ENCODE measurements around the gene RNF144B.

The RNF144B gene

GRCh38 chr6:18489335-18489734, 102.2 kb downstream of the RNF144B start:
- FAIRE-seq = no peak

- no peak for FAIRE-seq
Measured at GRCh38 chr6:18491308-18492045, 104.3 kb downstream of the RNF144B start.

- FAIRE-seq = no peak
Measured at GRCh38 chr6:18492972-18493371, 105.8 kb downstream of the RNF144B start.

- FAIRE-seq = no peak
Measured at GRCh38 chr6:18493382-18493891, 106.3 kb downstream of the RNF144B start.

GRCh38 chr6:18493925-18494324, 106.8 kb downstream of the RNF144B start:
- FAIRE-seq = no peak

- FAIRE-seq = no peak
Measured at GRCh38 chr6:18495236-18495635, 108.1 kb downstream of the RNF144B start.

- no peak for FAIRE-seq
Measured at GRCh38 chr6:18496462-18496861, 109.3 kb downstream of the RNF144B start.

- FAIRE-seq = no peak
Measured at GRCh38 chr6:18497006-18497405, 109.9 kb downstream of the RNF144B start.

GRCh38 chr6:18498408-18498807, 111.3 kb downstream of the RNF144B start:
- FAIRE-seq = no peak

GRCh38 chr6:18500921-18501662, 113.9 kb downstream of the RNF144B start:
- FAIRE-seq = no peak

GRCh38 chr6:18501663-18502013, 114.5 kb downstream of the RNF144B start:
- FAIRE-seq = no peak

GRCh38 chr6:18503206-18503592, 116.0 kb downstream of the RNF144B start:
- FAIRE-seq = no peak

GRCh38 chr6:18503593-18504231, 116.6 kb downstream of the RNF144B start:
- no peak for FAIRE-seq

GRCh38 chr6:18504232-18504596, 117.1 kb downstream of the RNF144B start:
- FAIRE-seq = no peak

GRCh38 chr6:18506382-18507017, 119.3 kb downstream of the RNF144B start:
- no peak for FAIRE-seq

GRCh38 chr6:18507018-18507415, 119.9 kb downstream of the RNF144B start:
- FAIRE-seq = no peak

- FAIRE-seq = no peak
Measured at GRCh38 chr6:18507561-18507960, 120.4 kb downstream of the RNF144B start.

GRCh38 chr6:18509871-18510643, 122.9 kb downstream of the RNF144B start:
- FAIRE-seq = no peak

- no peak for FAIRE-seq
Measured at GRCh38 chr6:18510644-18511033, 123.5 kb downstream of the RNF144B start.

- FAIRE-seq = no peak
Measured at GRCh38 chr6:18511211-18511610, 124.1 kb downstream of the RNF144B start.

- FAIRE-seq = no peak
Measured at GRCh38 chr6:18513253-18513798, 126.2 kb downstream of the RNF144B start.

- no peak for FAIRE-seq
Measured at GRCh38 chr6:18514180-18514579, 127.0 kb downstream of the RNF144B start.

Data from TTC549 (cell line).